H1 (cell line): ENCODE data around the gene FGFR2. TPM values are rescaled to one million over a fixed set of nuclear protein-coding genes. Genes with fewer than 3 reads are reported as not detected.

Source experiments
- CTCF ChIA-PET: fragments of 300-600 bp; sonication (Branson Sonifier 250); formaldehyde crosslinking; loops from one replicate; lab custom pipeline; 2021; ENCODE audit not compliant: partially characterized antibody; lab: Charles Lee
- POLR2A ChIA-PET: fragments of 300-600 bp; sonication (Branson Sonifier 250); formaldehyde crosslinking; loops from one replicate; lab custom pipeline; 2021; ENCODE audit warnings: inconsistent platforms; ENCODE audit not compliant: partially characterized antibody; lab: Charles Lee
- DNase-seq, 2 experiments: peaks; one replicate each; pipeline versions ENCODE4 v3.0.0 to v3.0.0-alpha.2; 2010 to 2022; ENCODE audit warnings: low spot score in 2 of 2, low read depth in 1 of 2, mixed read lengths in 1 of 2
- FAIRE-seq: peaks from 2 replicates; lab custom pipeline; 2011; peaks lifted over from hg19 to GRCh38; lab: Jason Lieb, UNC
- H2AFZ ChIP-seq: 2 replicates; pipeline ENCODE4 v1.8.1; 2012; ENCODE audit warnings: low read length, inconsistent platforms
- H2AK5ac ChIP-seq: 2 replicates; pipeline ENCODE4 v1.6.1; 2013; ENCODE audit warnings: low read depth, low read length
- H2BK120ac ChIP-seq: replicated peaks from 2 replicates; pipeline ENCODE3; 2013; ENCODE audit warnings: low read depth, low read length, inconsistent platforms
- H2BK12ac ChIP-seq: 2 replicates; pipeline ENCODE4 v1.6.1; 2013; ENCODE audit warnings: low read depth, low read length
- H2BK15ac ChIP-seq: 2 replicates; pipeline ENCODE4 v1.6.1; 2013; ENCODE audit warnings: low read length
- H2BK20ac ChIP-seq: 2 replicates; pipeline ENCODE4 v1.6.1; 2013; ENCODE audit warnings: low read length
- H2BK5ac ChIP-seq: 2 replicates; pipeline ENCODE4 v1.6.1; 2013; ENCODE audit warnings: low read depth, low read length
- H3K14ac ChIP-seq: 2 replicates; pipeline ENCODE4 v1.6.1; 2013; ENCODE audit warnings: inconsistent platforms; ENCODE audit not compliant: insufficient read length
- H3K18ac ChIP-seq: 2 replicates; pipeline ENCODE4 v1.6.1; 2013; ENCODE audit warnings: low read length; ENCODE audit errors: extremely low read depth
- H3K23ac ChIP-seq: 2 replicates; pipeline ENCODE4 v1.6.1; 2013; ENCODE audit warnings: inconsistent platforms; ENCODE audit not compliant: insufficient read length
- H3K23me2 ChIP-seq: 2 replicates; pipeline ENCODE4 v1.6.1; 2013; ENCODE audit warnings: low read depth, low read length
- H3K27ac ChIP-seq: 2 replicates; pipeline ENCODE4 v1.6.1; 2011; ENCODE audit warnings: low read depth, low read length, inconsistent platforms
- H3K27me3 ChIP-seq, 4 experiments: replicated peaks in 1 of 4; 1 replicate in 1 of 4; 2 replicates in 3 of 4; pipeline versions ENCODE4 v1.6.1 to v1.8.1; 2011 to 2013; ENCODE audit warnings: low read length in 3 of 4, mild to moderate bottlenecking in 3 of 4, inconsistent platforms in 2 of 4, mixed read lengths in 2 of 4, moderate library complexity in 1 of 4; ENCODE audit not compliant: control insufficient read depth in 3 of 4, insufficient read depth in 3 of 4; ENCODE audit errors: extremely low read depth in 1 of 4
- H3K36me3 ChIP-seq, 4 experiments: 2 replicates each; pipeline versions ENCODE4 v1.6.1 to v1.8.1; 2011 to 2013; ENCODE audit warnings: mild to moderate bottlenecking in 4 of 4, low read length in 3 of 4, moderate library complexity in 2 of 4, control low read depth in 1 of 4, inconsistent platforms in 1 of 4; ENCODE audit not compliant: insufficient read depth in 4 of 4, control insufficient read depth in 2 of 4
- H3K4ac ChIP-seq: replicated peaks from 2 replicates; pipeline ENCODE3; 2013; ENCODE audit warnings: low read length, low read depth, mixed read lengths, inconsistent platforms; ENCODE audit not compliant: insufficient read length
- H3K4me1 ChIP-seq, 4 experiments: replicated peaks in 1 of 4; 1 replicate in 1 of 4; 2 replicates in 3 of 4; pipeline versions ENCODE4 v1.6.1 to v1.8.1; 2011 to 2013; ENCODE audit warnings: low read length in 3 of 4, inconsistent platforms in 2 of 4, mixed read lengths in 1 of 4; ENCODE audit not compliant: insufficient read depth in 4 of 4, control insufficient read depth in 3 of 4
- H3K4me2 ChIP-seq, 2 experiments: 2 replicates each; pipeline versions ENCODE4 v1.6.1 to v1.8.1; 2011 to 2013; ENCODE audit warnings: low read depth in 2 of 2, low read length in 2 of 2, control low read depth in 1 of 2, inconsistent platforms in 1 of 2, mild to moderate bottlenecking in 1 of 2; ENCODE audit not compliant: insufficient read depth in 1 of 2
- H3K4me3 ChIP-seq, 4 experiments: fragments of 200-600, 300-600 bp in 1 of 4; sonication (generic), shearing (Covaris generic), sonication (Bioruptor Twin) in 1 of 4; 2 replicates each; pipeline versions ENCODE4 v1.5.1 to v1.8.1; 2011 to 2016; ENCODE audit warnings: low read length in 4 of 4, low read depth in 3 of 4, control low read depth in 2 of 4, inconsistent platforms in 2 of 4, mild to moderate bottlenecking in 2 of 4, mixed read lengths in 1 of 4, moderate library complexity in 1 of 4; ENCODE audit not compliant: insufficient read depth in 2 of 4; ENCODE audit errors: extremely low read depth in 1 of 4
- H3K56ac ChIP-seq: replicated peaks from 2 replicates; pipeline ENCODE3; 2013; ENCODE audit warnings: low read depth, mild to moderate bottlenecking, mixed read lengths, low read length, inconsistent platforms; ENCODE audit not compliant: insufficient read length
- H3K79me1 ChIP-seq: 2 replicates; pipeline ENCODE4 v1.6.1; 2013; ENCODE audit warnings: low read depth, low read length, control low read depth
- H3K79me2 ChIP-seq, 2 experiments: 2 replicates each; pipeline versions ENCODE4 v1.6.1 to v1.8.1; 2012 to 2013; ENCODE audit warnings: low read length in 2 of 2, mild to moderate bottlenecking in 2 of 2, inconsistent platforms in 1 of 2; ENCODE audit not compliant: insufficient read depth in 2 of 2, control insufficient read depth in 1 of 2
- H3K9ac ChIP-seq, 4 experiments: replicated peaks in 1 of 4; 1 replicate in 1 of 4; 2 replicates in 3 of 4; pipeline versions ENCODE4 v1.6.1 to v1.8.1; 2011 to 2013; ENCODE audit warnings: low read depth in 3 of 4, low read length in 3 of 4, control low read depth in 2 of 4, mild to moderate bottlenecking in 2 of 4, moderate library complexity in 2 of 4, inconsistent platforms in 1 of 4; ENCODE audit errors: extremely low read depth in 1 of 4
- H3K9me3 ChIP-seq, 2 experiments: 2 replicates each; pipeline versions ENCODE4 v1.6.1 to v1.8.1; 2012 to 2013; ENCODE audit warnings: mild to moderate bottlenecking in 2 of 2, moderate library complexity in 2 of 2, control low read depth in 1 of 2, inconsistent platforms in 1 of 2, low read depth in 1 of 2, low read length in 1 of 2, mixed read lengths in 1 of 2; ENCODE audit not compliant: insufficient read depth in 2 of 2
- H4K20me1 ChIP-seq, 2 experiments: replicated peaks in 1 of 2; 2 replicates each; pipeline versions ENCODE3 to v1.8.1; 2011 to 2013; ENCODE audit warnings: inconsistent platforms in 2 of 2, low read length in 2 of 2, mild to moderate bottlenecking in 1 of 2; ENCODE audit not compliant: insufficient read depth in 2 of 2, control insufficient read depth in 1 of 2
- H4K5ac ChIP-seq: 2 replicates; pipeline ENCODE4 v1.6.1; 2013; ENCODE audit warnings: low read length, low read depth, mixed read lengths, inconsistent platforms; ENCODE audit not compliant: insufficient read length
- H4K8ac ChIP-seq: 2 replicates; pipeline ENCODE4 v1.8.0; 2013; ENCODE audit warnings: mild to moderate bottlenecking, moderate library complexity, low read length, inconsistent platforms; ENCODE audit not compliant: insufficient read depth; ENCODE audit errors: extremely low read depth
- H4K91ac ChIP-seq: replicated peaks from 2 replicates; pipeline ENCODE3; 2013; ENCODE audit warnings: low read length, mixed read lengths, inconsistent platforms; ENCODE audit not compliant: insufficient read length
- BCL11A ChIP-seq, 2 experiments: IDR thresholded peaks; one replicate each; pipeline ENCODE4 v1.6.1; 2011; ENCODE audit warnings: low read depth in 2 of 2, low read length in 2 of 2, mild to moderate bottlenecking in 2 of 2
- GABPA ChIP-seq: IDR thresholded peaks from 2 replicates; pipeline ENCODE4 v1.6.1; 2011; ENCODE audit warnings: mild to moderate bottlenecking, low read length, moderate library complexity, borderline replicate concordance; ENCODE audit not compliant: insufficient read depth
- JUND ChIP-seq: IDR thresholded peaks from 2 replicates; pipeline ENCODE4 v1.6.1; 2011; ENCODE audit warnings: mild to moderate bottlenecking, improper control_type of control experiment, low read length
- RBBP5 ChIP-seq: IDR thresholded peaks from 2 replicates; pipeline ENCODE4 v1.7.1; 2012; ENCODE audit warnings: low read depth, mild to moderate bottlenecking, inconsistent platforms, low read length, moderate library complexity, borderline replicate concordance
- SIN3A ChIP-seq, 2 experiments: IDR thresholded peaks in 1 of 2; conservative IDR thresholded peaks in 1 of 2; 2 replicates each; pipeline ENCODE4 v1.6.1; 2011 to 2012; ENCODE audit warnings: low read length in 2 of 2, improper control_type of control experiment in 1 of 2, low read depth in 1 of 2, mild to moderate bottlenecking in 1 of 2
- WGBS, 2 experiments: shearing (Covaris generic) in 1 of 2; methylation state at CpG; one replicate each; pipeline versions ENCODE4 v1.1.6 to v1.1.7; 2013 to 2015; ENCODE audit warnings: low lambda C conversion rate in 2 of 2, mixed read lengths in 2 of 2, inconsistent platforms in 1 of 2, low coverage in 1 of 2, missing lambda C conversion rate in 1 of 2; ENCODE audit not compliant: insufficient replicate concordance in 2 of 2, insufficient coverage in 1 of 2, insufficient read length in 1 of 2; ENCODE audit errors: extremely low coverage in 1 of 2, missing lambda C conversion rate in 1 of 2; 5-methylcytosine and 5-hydroxymethylcytosine counted together
- polyA plus RNA-seq, 7 experiments: library from polyadenylated mRNA; depleted of rRNA in 3 of 7; stranded (reverse) in 5 of 7; unstranded in 2 of 7; fragments of >200 nt in 5 of 7; fragments of 200-250 nt in 2 of 7; gene quantifications; 1 replicate in 5 of 7; 2 replicates in 1 of 7; 4 replicates in 1 of 7; pipeline versions ENCODE4 v1.2.1 to v1.2.3, GENCODE V29; 2011 to 2013; ENCODE audit warnings: missing spikeins in 2 of 7, mixed read lengths in 2 of 7
- total RNA-seq: library from RNA; stranded (reverse); fragmentation: NEBNext Ultra II Directional; extraction: Animal tissue kit (Norgen Biotek cat#: 25700); gene quantifications from 2 replicates; pipeline ENCODE4 v1.2.1, GENCODE V29; 2021

FGFR2 gene
- total and polyA plus RNA-seq, 2 of the 8 experiments (the other 6 are each of a cell fraction or from before 2014, with no cell fraction given): 50.2 to 81.2 TPM

GRCh38 chr10:121509796-121510195, 88.4 kb downstream of the FGFR2 start:
- H3K9me3 ChIP-seq: no peaks in the 10 kb centered on the region
- H2AFZ ChIP-seq: no peak overlapping the region
- ChIA-PET CTCF (no interaction called here), POLR2A (no interaction called here)
- no peak overlapping the region for H3K4me3 ChIP-seq
- WGBS, 2 experiments: 81% methylated on average over 3 of the region's 3 CpGs; no CpG with 5 or more reads in 1 of the 2 experiments
- H3K23me2 ChIP-seq: no peaks in the 10 kb centered on the region
- peaks cover 6% of the 10 kb centered on the region for H3K79me1 ChIP-seq
- H4K5ac ChIP-seq: no peak overlapping the region
- peaks cover 0 to 5% of the 10 kb centered on the region in 2 experiments for H4K20me1 ChIP-seq
- FAIRE-seq (no peak), DNase-seq (no peak)
- peak overlapping the region; percentile 15; the same call in 1 of the 2 replicates for H2BK5ac ChIP-seq
- no peak overlapping the region for H3K9ac ChIP-seq
- no peak overlapping the region; the same call in 1 of the 2 replicates for H3K18ac ChIP-seq
- H3K79me2 ChIP-seq: peaks cover 0 to 45% of the 10 kb centered on the region in 2 experiments; a peak in 3 of 4 replicates
- H4K8ac ChIP-seq: no peak overlapping the region
- no peak overlapping the region for H2BK15ac ChIP-seq
- H3K36me3 ChIP-seq: peaks cover 11 to 82% (median 33%) of the 10 kb centered on the region in 4 experiments; a peak in 7 of 8 replicates
- no peak overlapping the region for H4K91ac ChIP-seq
- TF ChIP-seq BCL11A (IDR thresholded peaks at IDR 0.05; ENCODE audit: low read depth in 2 of 2, low read length in 2 of 2): no peak
- TF ChIP-seq JUND: no peak
- TF ChIP-seq RBBP5: no peak
- TF ChIP-seq GABPA: no peak
- no peak for TF ChIP-seq SIN3A (conservative IDR thresholded peaks at IDR 0.05 in 1 of 2, IDR thresholded peaks at IDR 0.05 in 1 of 2; ENCODE audit: low read depth in 1 of 2, low read length in 2 of 2)
- no peak overlapping the region for H2AK5ac ChIP-seq
- H2BK20ac ChIP-seq: no peak overlapping the region
- peaks cover 0 to 5% (median 2%) of the 10 kb centered on the region in 4 experiments; a peak in 3 of 7 replicates for H3K4me1 ChIP-seq
- H3K56ac ChIP-seq: no peak overlapping the region
- no peak overlapping the region for H2BK120ac ChIP-seq
- H3K27ac ChIP-seq: no peak overlapping the region
- no peak overlapping the region for H3K14ac ChIP-seq
- no peaks in the 10 kb centered on the region for H3K27me3 ChIP-seq
- no peak overlapping the region for H3K4me2 ChIP-seq
- no peak overlapping the region for H2BK12ac ChIP-seq
- H3K4ac ChIP-seq: no peak overlapping the region
- no peak overlapping the region for H3K23ac ChIP-seq
